LHCN-M2 (cell line): ENCODE data around the gene POLR1B. TPM values are rescaled to one million over a fixed set of nuclear protein-coding genes. Genes with fewer than 3 reads are reported as not detected.
"Not testable (repeated sequence)": the region's sequence is repeated elsewhere in the genome, so short reads cannot be mapped to it uniquely, and the experiment has no call there.

Experiments used
- DNase-seq: peaks from one replicate; pipeline ENCODE4 v3.0.0-alpha.2; 2012; ENCODE audit warnings: low read depth
- total RNA-seq: library from RNA; depleted of rRNA; stranded (reverse); fragments of >200 nt; gene quantifications from 2 replicates; pipeline ENCODE4 v1.2.3, GENCODE V29; 2014

Gene POLR1B
- total RNA-seq, 1 experiment from 2014 or later, result 14.6 TPM

DNA sequence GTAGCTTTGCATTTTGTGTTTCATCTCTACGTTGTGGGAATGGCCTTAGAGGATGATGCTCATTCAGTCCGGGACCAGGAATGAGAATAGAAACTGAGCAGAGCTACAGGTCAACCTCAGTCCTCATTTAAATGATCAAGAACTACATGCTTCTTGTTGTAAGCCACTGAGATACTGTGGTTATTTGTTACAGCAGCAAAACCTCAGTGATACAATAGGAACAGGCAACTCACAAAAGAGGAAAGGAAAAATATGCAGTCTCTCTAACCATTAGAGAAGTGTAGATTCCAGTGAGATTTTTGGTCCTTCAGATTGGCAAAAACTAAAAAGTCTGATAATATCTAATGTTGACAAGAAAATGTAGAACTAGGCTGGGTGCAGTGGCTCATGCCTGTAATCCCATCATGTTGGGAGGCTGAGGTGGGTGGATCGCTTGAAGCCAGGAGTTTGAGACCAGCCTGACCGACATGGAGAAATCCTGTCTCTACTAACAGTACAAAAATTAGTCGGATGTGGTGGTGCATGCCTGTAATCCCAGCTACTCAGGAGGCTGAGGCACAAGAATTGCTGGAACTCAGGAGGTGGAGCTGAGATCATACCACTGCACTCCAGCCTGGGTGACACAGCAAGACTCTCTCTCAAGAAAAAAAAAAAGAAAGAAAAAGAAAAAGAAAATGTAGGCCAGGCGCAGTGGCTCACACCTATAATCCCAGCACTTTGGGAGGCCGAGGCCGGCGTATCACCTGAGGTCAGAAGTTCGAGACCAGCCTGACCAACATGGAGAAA, 55.5 kb downstream of the POLR1B start:
- DNase-seq, result no peak

DNA sequence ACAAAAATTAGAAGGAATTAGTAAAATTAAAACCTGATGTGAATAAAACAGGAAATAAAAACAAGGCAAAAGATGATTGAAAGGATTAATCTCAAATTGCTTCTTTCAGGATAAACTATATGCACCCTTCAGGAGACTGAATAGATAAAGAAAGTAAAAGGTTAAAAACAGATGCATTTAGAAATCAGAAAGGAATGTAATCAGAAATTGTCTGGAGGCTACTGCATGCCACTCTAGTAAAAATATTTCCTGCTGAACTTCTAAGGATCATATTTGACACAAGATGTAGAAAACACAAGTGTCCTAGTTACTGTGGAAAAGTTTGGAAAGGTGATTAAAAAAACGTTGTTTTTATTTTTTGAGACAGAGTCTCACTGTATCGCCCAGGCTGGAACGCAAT, 58.4 kb downstream of the POLR1B start:
- DNase-seq, result no peak

DNA sequence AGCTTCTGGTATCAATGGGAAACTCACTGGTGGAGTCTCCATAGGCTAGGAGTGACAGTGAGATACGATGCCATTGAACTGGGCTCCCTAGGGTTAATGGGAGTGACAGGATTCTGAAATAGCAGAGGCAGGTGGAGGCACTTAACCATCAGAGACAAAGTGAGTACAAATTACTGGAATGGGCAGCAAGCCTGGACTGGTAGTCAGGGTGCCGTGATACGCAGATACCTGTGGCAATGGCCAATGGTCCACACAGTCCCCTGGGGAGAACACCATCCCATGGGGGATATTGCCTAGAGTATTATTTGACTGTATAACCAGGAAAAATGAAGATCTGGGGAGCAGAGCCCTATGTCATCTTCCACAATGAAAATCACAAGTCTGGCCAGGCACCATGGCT, 59.5 kb downstream of the POLR1B start:
- DNase-seq, result no peak

DNA sequence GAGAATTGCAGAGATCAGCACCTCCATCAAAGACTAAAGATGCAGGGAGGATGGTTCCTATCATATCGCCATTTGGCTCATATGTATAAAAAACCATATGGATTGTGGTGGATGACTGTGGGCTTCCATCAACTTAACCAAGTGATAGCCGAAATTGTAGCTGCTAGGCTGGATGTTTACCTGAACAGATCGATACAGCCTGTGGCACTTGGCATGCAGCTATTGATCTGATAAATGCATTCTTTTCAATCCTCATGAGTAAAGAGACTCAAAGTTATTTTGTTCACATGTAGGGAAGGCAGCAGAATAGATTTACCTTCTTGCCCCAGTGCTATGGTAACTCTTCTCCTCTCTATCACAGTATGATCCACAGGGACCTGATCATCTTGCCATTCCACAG, 60.7 kb downstream of the POLR1B start:
- no peak for DNase-seq

DNA sequence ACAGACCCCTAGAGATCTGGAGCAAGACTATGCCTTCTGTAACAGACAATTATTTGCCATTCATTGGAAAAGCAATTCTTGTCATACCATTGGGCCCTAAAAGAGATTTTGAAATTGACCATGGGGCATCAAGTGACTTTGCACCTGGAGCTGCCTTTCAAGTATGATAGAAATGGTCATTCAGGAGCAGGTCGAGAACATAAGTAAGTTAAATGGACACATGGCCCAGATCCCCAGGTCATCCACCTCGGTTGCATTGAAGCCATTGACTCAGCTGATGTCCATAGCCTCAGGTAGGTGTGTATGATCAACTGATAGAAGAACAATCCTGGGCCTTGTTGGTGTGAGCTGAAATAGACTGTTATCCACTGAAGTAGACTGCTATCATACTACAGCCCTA, 61.5 kb downstream of the POLR1B start:
- no peak for DNase-seq

DNA sequence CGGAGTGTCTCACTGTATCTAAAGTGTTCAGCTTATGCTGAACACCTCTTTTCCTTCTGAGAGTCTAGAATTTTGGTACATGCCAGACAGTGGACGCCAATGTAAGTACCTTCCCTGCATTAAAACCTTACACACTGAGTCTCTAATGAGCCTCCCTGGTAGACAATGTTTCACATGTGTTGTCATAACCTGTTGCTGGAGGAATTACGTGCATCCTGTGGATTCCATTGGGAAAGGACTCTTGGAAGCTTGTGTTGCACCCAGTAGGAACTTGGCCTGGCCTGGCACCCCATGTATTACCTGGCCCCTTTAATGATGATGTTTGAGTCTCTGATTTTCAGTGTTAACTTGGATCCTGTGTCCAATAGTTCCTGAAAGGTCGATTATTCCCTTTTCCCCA, 62.7 kb downstream of the POLR1B start:
- no peak for DNase-seq

DNA sequence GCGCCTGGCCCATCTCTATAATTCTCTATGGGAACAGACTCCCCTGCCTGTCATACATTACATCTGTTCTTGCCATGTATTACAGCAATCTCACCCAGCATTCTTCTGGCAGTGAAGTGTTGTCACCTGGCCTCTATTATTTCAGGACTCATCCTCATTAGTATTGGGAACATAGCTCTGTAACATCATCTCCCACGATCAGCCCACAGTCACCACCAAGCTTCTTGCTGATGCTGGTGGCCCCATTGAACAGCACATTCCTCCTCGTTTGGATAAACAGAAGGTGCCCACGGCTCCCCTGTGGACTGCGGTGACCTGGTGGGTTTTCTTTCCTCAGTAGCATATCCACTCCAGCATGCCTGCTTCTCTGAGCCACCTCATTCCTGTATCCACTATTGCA, 63.7 kb downstream of the POLR1B start:
- no peak for DNase-seq

DNA sequence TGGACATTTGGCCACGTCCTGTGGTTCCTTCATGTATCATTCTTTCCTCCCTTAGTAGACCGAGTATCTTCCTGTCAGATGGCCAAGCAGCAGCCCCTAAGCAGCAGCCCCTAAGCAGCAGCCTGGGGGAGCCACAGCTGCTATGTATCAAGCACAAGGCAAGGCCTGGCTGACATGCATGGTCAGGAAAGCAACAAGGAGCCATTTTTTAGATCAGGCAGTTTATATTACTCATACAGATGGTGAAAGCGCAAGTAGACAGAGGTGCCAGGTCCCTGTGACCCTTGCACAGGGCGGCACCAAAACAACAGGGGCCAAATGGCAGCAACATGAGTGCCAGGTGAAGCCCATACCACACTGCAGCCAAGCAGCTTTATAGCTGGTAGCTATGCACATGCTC, 64.3 kb downstream of the POLR1B start:
- no peak for DNase-seq

DNA sequence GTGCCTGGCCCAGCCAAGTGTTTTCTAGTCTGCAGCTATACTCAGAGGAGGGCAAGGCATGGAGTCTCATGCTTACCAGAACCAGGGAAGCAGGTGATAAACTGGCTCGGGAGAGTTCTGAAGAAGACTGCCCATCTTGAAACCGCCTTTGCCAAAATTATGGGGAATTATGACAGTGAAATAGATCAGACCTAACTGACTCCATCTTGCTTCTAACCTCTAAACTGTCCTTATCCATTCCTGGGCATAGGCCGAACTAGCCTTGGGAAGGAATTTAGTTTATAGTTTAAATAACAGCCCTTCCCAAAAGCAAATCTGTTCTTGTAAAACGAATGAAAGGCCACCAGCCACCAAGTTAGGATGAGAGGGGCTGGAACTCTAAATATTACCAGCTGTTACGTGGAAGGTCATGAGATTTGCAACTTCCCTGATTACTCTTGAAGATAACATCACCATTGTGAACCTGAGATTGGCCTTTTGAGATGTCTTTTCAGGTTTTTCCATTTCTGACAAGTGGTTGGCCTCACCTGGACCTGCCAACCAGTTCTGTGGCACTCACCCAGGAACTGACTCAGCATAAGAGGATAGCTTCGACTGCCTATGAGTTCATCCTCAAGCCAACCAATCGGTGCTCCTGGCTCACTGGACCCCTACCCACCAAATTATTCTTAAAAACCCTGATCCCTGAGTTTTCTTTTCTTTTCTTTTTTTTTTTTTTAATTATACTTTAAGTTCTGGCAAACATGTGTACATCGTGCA, 65.6 kb downstream of the POLR1B start:
- DNase-seq, result no peak

DNA sequence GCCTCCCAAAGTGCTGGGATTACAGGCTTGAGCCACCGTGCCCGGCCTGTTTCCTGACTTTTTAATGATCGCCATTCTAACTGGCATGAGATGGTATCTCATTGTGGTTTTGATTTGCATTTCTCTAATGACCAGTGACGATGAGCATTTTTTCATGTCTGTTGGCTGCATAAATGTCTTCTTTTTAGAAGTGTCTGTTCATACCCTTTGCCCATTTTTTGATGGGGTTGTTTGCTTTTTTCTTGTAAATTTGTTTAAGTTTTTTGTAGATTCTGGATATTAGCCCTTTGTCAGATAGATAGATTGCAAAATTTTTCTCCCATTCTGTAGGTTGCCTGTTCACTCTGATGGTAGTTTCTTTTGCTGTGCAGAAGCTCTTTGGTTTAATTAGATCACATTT, 67.1 kb downstream of the POLR1B start:
- not testable (repeated sequence) for DNase-seq

DNA sequence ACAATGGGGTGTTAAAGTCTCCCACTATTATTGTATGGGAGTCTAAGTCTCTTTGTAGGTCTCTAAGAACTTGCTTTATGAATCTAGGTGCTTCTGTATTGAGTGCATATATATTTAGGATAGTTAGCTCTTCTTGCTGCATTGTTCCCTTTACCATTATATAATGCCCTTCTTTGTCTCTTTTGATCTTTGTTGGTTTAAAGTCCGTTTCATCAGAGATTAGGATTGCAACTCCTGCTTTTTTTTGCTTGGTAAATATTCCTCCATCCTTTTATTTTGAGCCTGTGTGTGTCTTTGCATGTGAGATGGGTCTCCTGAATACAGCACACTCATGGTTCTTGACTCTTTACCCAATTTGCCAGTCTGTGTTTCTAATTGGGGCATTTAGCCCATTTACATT, 70.0 kb downstream of the POLR1B start:
- not testable (repeated sequence) for DNase-seq

DNA sequence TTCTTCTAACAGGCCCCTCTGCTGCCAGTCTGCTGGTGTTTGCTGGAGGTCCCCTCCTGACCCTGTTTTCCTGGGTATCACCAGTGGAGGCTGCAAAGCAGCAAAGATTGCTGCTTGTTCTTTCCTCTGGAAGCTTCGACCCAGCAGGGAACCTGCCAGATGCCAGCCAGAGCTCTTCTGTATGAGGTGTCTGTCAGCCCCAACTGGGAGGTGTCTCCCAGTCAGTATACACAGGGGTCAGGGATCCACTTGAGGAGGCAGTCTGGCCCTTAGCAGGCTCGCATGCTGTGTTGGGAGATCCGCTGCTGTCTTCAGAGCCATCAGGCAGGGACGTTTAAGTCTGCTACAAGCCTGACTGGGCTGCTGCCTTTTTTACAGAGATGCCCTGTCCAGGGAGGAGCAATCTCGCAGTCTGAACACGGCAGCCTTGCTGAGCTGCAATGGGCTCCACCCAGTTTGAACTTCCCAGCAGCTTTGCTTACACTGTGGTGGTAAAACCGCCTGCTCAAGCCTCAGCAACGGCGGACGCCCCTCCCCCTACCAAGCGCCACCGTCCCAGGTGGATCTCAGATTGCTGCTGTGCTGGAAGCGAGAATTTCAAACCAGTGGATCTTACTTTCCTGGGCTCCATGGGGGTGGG, 72.1 kb downstream of the POLR1B start:
- no peak for DNase-seq

DNA sequence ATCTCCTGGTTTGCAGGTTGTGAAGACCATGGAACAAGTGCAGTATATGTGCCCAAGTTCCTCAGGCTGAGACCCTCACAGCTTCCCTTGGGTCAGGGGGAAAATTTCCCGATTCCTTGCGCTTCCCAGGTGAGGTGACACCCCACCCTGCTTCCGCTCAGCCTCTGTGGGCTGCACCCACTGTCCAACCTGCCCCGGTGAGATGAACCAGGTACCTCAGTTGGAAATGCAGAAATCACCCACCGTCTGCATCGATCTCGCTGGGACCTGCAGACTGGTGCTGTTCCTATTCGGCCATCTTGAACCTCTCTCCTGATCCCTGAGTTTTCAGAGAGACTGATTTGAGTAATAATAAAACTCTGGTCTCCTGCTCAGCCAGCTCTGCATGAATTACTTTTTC, 72.8 kb downstream of the POLR1B start:
- DNase-seq, result no peak

DNA sequence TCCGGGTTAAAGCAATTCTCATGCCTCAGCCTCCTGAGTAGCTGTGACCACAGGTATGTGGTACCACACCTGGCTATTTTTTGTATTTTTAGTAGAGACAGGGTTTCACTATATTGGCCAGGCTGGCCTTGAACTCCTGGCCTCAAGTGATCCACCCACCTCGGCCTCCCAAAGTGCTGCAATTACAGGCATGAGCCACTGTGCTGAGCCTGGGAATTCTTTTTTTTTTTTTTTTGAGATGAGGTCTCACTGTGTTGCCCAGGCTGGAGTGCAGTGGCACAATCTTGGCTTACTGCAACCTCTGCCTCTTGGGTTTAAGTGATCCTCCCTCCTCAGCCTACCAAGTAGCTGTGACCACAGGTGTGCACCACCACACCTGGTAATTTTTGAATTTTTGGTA, 73.5 kb downstream of the POLR1B start:
- not testable (repeated sequence) for DNase-seq

DNA sequence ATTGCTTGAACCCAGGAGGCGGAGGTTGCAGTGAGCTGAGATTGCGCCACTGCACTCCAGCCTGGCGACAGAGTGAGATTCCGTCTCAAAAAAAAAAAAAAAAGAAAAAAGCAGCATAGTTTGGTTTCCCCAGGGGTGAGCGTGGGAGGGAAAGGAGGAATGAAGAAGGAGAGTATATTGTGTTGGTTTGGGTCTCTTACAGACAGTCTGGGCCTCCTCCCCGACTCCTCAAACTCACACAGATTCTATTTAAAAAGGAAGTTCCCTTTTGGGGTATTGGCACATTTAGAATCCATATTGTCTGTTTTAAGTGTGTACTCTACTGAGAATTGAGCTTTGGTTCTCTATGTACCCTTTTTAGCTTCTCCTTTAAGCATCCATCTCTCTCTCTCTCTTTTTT, 76.1 kb downstream of the POLR1B start:
- no peak for DNase-seq

DNA sequence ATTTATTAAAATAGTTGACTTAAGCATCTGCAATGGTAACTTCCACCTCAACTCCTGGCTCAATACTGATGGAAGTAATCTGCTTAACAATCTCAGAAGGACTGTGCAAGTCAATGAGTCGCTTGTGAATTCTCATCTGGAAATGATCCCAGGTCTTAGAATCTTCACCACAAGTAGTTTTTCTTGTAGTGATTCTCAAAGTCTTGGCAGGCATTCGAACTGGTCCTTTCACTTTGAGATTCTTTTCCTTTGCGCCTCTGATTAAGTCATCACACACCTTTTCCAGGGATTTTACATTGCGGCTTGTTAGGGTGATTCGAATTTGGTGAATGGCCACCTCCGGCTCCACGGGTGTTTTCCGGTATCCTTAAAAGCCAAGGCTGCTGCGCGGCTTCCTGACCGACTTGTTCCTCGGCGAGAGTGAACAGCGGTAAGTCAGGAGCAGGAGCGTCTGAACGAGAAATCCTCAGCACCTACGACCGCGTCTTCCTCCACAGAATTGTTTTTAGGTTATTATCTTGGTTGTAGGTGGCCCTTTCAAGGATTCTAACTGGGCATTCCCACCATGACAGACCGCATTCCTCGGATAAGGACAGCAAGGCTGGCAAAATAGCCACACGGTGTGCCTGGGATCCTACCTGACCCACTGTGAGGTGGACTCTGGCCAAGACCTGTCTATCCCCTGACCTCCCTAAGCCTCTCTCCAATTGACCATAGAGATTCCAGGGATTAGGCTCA, 79.7 kb downstream of the POLR1B start:
- peak; percentile 61 for DNase-seq

DNA sequence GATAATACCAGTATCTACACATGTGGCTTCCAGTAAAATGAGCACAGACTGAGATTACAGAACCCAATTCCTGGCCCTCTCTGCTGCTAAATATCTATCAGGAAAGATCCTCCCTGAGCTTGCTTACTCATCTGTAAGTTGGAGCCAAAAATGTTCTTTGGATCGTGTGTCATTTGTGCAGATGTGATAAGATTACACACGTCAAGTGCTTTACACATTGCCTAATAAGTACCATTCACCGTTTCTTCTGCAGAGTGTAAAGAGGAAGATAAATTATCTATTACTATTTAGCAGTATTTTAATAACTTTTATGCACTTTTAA, 80.2 kb downstream of the POLR1B start:
- DNase-seq, result peak; percentile 83

DNA sequence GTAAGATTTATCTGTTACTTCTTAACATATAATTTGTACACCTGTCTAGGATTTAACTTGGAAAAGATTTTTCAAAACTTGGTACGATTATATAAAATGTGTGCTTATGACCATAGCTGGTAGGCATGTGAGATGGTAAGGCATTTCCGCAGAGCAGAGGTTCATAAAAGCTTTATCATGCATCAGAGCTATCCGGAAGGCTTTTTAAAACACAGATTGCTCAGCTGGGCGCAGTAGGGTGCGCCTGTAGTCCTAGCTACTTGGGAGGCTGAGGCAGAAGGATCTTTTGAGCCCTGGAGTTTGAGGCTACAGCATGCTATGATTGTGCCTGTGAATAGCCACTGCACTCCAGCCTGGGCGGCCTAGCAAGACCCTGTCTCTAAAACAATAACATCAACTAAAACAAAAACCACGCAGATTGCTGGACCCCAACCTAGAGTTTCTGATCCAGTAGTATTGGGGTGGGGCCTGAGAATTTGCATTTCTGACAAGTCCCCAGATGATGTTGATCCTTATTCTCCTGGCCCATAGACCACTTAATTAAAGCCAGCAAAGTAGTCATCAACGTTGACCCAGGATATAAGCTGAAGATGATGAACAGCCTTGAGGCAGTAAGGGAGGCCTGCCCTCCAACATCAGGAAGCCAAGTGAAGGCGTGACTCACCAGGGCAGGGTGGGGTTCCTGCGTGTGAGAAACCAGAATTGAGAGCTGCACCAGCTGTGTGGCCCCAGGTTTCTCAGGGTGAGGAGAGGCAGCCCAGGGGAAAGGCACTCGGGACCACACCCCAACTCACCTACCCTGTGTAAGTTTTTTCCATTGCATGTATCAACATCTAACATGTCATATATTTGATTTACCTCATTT, 81.9 kb downstream of the POLR1B start:
- peak; percentile 77 for DNase-seq

DNA sequence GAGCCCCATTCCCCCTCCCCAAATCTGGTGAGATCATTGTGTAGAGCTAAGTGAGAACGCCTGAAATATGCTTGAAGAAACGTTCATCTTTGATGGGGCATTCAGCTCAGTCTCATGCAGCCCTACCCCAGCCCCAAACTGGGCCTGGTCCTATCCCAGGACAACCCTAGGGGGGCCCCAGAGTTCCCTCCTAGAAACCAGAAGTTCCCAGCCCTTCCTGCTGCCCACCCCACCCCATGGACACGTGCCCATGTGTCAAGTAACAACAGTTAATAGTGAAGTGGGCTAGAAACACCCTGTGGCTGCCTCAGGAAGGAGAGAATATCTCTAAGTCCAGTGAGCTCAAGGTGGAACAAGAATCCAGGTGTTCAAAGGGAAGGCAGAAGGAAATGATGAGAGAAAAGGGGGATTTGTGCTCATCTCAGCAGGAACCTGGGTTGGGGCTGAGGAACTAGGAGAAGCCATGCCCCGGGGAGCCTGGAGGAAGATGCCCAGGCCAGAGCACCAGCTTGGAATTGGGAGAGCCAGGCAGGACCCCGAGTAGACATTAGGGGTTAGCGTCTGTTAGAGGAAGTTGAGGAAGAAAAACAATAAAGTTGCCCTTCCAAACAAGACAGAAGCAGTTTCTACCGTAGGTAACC, 83.3 kb downstream of the POLR1B start:
- no peak for DNase-seq

DNA sequence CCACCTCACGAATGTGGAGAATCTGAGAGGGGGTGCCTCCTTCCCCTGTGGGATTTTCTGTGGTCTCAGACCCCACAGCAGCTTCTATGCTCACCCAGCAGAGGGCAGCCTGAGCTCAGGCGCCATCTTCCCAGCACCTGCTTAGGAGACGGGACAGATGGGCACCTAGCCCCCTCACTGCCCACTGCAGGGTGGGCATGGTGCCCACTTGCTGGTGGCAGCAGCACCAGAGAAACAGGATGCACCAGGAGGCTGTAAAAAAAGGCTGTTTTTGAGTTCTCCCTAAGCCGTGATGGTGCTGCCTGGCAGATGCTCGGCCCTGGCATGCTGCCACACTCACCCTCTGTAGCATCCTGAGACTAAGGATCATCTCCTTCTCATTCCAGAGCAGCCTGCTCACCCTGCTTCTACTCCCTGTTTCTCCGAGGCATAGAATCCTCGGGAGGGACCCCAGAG, 84.4 kb downstream of the POLR1B start:
- DNase-seq, result peak; percentile 79
